Stimulated activated naive CD8-positive, alpha-beta T cell treated with anti-CD3 and anti-CD28 coated beads, Interleukin-15, Interleukin-2, amounts not matched to agents 100 ng/mL and 50 ng/mL, for 24 hours (primary cell): ENCODE data around the gene EDC4.
"Not testable (repeated sequence)": the region's sequence is repeated elsewhere in the genome, so short reads cannot be mapped to it uniquely, and the experiment has no call there.

Experiments used
- H3K27ac Mint-ChIP-seq: one replicate; pipeline ENCODE4 v1.8.0; 2021; ENCODE audit warnings: mild to moderate bottlenecking, mixed read lengths
- H3K27me3 Mint-ChIP-seq: one replicate; pipeline ENCODE4 v1.8.0; 2021; ENCODE audit warnings: mixed read lengths
- H3K36me3 Mint-ChIP-seq: one replicate; pipeline ENCODE4 v1.8.0; 2021; ENCODE audit warnings: low read depth, mixed read lengths
- H3K4me1 Mint-ChIP-seq: one replicate; pipeline ENCODE4 v1.8.0; 2021; ENCODE audit warnings: low read depth, mixed read lengths
- H3K4me3 Mint-ChIP-seq: one replicate; pipeline ENCODE4 v1.8.0; 2021; ENCODE audit warnings: mild to moderate bottlenecking, mixed read lengths
- H3K9me3 Mint-ChIP-seq: one replicate; pipeline ENCODE4 v1.8.0; 2021; ENCODE audit warnings: mixed read lengths

EDC4 gene, protein sequence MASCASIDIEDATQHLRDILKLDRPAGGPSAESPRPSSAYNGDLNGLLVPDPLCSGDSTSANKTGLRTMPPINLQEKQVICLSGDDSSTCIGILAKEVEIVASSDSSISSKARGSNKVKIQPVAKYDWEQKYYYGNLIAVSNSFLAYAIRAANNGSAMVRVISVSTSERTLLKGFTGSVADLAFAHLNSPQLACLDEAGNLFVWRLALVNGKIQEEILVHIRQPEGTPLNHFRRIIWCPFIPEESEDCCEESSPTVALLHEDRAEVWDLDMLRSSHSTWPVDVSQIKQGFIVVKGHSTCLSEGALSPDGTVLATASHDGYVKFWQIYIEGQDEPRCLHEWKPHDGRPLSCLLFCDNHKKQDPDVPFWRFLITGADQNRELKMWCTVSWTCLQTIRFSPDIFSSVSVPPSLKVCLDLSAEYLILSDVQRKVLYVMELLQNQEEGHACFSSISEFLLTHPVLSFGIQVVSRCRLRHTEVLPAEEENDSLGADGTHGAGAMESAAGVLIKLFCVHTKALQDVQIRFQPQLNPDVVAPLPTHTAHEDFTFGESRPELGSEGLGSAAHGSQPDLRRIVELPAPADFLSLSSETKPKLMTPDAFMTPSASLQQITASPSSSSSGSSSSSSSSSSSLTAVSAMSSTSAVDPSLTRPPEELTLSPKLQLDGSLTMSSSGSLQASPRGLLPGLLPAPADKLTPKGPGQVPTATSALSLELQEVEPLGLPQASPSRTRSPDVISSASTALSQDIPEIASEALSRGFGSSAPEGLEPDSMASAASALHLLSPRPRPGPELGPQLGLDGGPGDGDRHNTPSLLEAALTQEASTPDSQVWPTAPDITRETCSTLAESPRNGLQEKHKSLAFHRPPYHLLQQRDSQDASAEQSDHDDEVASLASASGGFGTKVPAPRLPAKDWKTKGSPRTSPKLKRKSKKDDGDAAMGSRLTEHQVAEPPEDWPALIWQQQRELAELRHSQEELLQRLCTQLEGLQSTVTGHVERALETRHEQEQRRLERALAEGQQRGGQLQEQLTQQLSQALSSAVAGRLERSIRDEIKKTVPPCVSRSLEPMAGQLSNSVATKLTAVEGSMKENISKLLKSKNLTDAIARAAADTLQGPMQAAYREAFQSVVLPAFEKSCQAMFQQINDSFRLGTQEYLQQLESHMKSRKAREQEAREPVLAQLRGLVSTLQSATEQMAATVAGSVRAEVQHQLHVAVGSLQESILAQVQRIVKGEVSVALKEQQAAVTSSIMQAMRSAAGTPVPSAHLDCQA (N-terminal part only)

DNA sequence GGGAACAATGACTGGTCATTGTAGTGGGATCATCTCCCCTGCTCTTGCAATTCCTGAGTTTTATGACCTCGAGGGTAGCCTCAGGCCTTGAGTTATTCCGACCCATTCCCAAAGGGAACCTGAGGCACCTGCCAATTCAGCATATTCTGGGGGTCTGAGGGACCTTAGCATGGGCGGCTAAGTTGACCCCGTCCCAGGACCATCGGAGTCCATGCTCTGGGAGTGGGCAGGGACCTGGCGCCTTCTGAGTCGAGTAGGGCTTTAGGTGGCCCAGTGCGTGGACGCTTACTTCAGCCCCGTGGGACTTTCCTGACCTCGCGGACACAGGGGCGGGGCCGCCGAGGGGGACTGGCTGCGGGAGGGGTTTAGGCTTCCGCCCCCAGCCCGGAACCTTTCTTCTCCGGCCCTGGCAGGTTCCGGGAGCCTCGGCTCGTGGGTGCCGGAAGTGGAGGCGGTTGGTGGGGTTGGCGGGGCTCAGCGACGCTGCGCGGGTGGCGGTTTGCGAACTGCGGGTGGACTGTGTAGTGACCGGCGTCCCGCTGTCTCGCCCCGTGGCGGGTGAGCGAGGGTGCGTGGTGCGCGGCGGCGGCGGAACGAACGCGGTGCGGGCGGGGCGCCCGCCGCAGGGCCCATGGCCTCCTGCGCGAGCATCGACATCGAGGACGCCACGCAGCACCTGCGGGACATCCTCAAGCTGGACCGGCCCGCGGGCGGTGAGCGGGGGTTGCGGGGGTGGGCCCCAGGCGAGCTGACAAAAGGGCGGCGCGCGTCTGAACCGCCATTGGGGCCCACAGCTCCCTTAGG lies at the start of gene EDC4:
Gene EDC4 (plus strand): TSS at position 422 of the 804 bp plus-strand sequence. CDS start 210 bp downstream, at position 632.
- Mint-ChIP-seq H3K27me3 (no peaks in the 10 kb centered on the region), H3K4me1 (peaks cover 26% of the 10 kb centered on the region), H3K27ac (peak within 1 kb of the TSS; percentile 77), H3K36me3 (peaks cover 38% of the 10 kb centered on the region), H3K9me3 (no peaks in the 10 kb centered on the region), H3K4me3 (peak within 1 kb of the TSS; percentile 87)

DNA sequence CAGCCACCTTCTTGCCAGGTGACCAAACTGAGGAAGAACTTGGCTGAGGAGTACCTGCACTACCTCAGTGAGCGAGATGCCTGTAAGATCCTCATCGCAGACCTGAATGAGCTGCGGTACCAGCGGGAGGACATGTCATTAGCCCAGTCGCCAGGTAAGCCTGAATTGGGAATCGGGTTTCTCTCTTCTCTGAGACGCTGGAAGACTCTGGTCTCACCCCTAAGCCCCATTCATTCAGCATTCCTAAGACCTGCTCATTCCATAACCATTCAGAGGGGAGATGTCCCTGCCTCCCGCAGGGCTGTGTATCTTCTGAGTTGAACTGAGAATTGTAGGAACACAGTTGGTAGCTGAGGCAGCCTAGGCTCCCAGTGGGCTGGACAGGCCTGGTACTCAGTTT lies 47.7 kb upstream of the EDC4 start:
- Mint-ChIP-seq H3K4me3 (no peak overlapping the region), H3K27ac (no peak overlapping the region), H3K27me3 (no peaks in the 10 kb centered on the region), H3K4me1 (no peaks in the 10 kb centered on the region), H3K36me3 (peaks cover 9% of the 10 kb centered on the region), H3K9me3 (no peaks in the 10 kb centered on the region)

GRCh38 chr16:67825906-67826305 lies 46.9 kb upstream of the EDC4 start:
- no peaks in the 10 kb centered on the region for H3K4me1 Mint-ChIP-seq
- H3K27ac Mint-ChIP-seq, result no peak overlapping the region
- H3K4me3 Mint-ChIP-seq, result no peak overlapping the region
- H3K9me3 Mint-ChIP-seq, result no peaks in the 10 kb centered on the region
- peaks cover 13% of the 10 kb centered on the region for H3K36me3 Mint-ChIP-seq
- H3K27me3 Mint-ChIP-seq, result no peaks in the 10 kb centered on the region

- H3K4me3 Mint-ChIP-seq, result no peak overlapping the region
- H3K9me3 Mint-ChIP-seq, result no peaks in the 10 kb centered on the region
- peaks cover 14% of the 10 kb centered on the region for H3K36me3 Mint-ChIP-seq
- no peaks in the 10 kb centered on the region for H3K27me3 Mint-ChIP-seq
- no peak overlapping the region for H3K27ac Mint-ChIP-seq
- peaks cover 9% of the 10 kb centered on the region for H3K4me1 Mint-ChIP-seq
Measured at GRCh38 chr16:67828651-67829050, 44.2 kb upstream of the EDC4 start.

DNA sequence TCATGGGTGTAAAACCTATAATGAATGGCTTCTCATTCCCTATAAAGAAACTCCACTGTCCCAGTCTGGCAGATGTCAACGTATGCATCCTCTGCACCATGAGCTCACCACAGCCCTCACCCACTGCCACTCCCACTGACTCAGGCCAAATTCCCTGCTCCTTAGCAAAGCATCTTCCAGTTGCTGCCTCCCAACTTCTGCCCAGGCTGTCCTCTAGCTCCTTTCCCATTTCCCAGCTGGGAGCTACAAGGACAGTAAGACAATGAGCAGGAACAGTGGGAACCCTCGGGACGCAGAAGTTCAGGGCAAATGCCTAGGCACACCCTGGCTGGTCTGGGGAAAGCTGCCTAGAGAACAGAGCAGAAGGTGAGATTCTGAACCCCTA lies 39.8 kb upstream of the EDC4 start:
- peak overlapping the region; percentile 87 for H3K4me3 Mint-ChIP-seq
- H3K4me1 Mint-ChIP-seq, result peaks cover 12% of the 10 kb centered on the region
- no peaks in the 10 kb centered on the region for H3K27me3 Mint-ChIP-seq
- peaks cover 11% of the 10 kb centered on the region for H3K36me3 Mint-ChIP-seq
- peak overlapping the region; percentile 36 for H3K27ac Mint-ChIP-seq
- no peaks in the 10 kb centered on the region for H3K9me3 Mint-ChIP-seq

- Mint-ChIP-seq H3K9me3 (no peaks in the 10 kb centered on the region), H3K27me3 (no peaks in the 10 kb centered on the region), H3K27ac (peak overlapping the region; percentile 72), H3K4me3 (peak overlapping the region; percentile 87), H3K36me3 (peaks cover 11% of the 10 kb centered on the region), H3K4me1 (peaks cover 12% of the 10 kb centered on the region)
Measured at GRCh38 chr16:67833415-67834241, 39.2 kb upstream of the EDC4 start.

GRCh38 chr16:67834242-67834614 lies 38.6 kb upstream of the EDC4 start:
- no peaks in the 10 kb centered on the region for H3K27me3 Mint-ChIP-seq
- peaks cover 12% of the 10 kb centered on the region for H3K4me1 Mint-ChIP-seq
- peak overlapping the region; percentile 72 for H3K27ac Mint-ChIP-seq
- H3K36me3 Mint-ChIP-seq, result peaks cover 11% of the 10 kb centered on the region
- peak overlapping the region; percentile 87 for H3K4me3 Mint-ChIP-seq
- H3K9me3 Mint-ChIP-seq, result no peaks in the 10 kb centered on the region

DNA sequence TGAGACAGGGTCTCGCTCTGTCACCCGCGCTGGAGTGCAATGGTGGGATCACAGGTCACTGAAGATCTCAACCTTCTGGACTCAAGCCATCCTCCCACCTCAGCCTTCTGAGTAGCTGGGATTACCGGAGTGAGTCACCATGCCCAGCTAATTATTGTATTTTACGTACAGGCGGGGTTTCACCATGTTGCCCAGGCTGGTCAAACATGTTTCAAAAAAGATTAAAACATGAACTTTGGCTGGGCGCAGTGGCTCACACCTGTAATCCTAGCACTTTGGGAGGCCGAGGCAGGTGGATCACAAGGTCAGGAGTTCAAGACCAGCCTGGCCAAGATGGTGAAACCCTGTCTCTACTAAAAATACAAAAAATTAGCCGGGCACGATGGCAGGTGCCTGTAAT lies 35.7 kb upstream of the EDC4 start:
- peaks cover 17% of the 10 kb centered on the region for H3K4me1 Mint-ChIP-seq
- H3K4me3 Mint-ChIP-seq, H3K27me3 Mint-ChIP-seq, H3K36me3 Mint-ChIP-seq, H3K9me3 Mint-ChIP-seq, H3K27ac Mint-ChIP-seq: not testable (repeated sequence)

DNA sequence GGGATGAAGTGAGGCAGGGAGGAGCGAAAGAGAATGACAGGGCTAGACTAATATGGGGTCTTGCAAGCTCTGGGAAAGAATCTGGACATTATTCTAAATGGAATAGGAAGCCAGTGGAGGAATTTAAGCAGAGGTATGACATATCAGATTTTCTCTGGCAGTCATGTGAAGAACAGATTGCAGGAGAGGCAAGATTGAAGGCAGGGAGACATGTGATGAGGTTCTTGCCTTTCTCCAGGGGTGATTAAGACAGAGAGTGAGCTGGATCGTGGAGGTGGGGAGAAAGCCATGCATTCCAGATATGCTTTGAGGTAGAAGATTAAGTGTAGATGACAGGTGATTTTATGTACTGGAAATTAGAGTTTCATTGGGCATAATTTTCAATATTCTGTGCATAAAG lies 35.0 kb upstream of the EDC4 start:
- no peaks in the 10 kb centered on the region for H3K36me3 Mint-ChIP-seq
- H3K27ac Mint-ChIP-seq, result no peak overlapping the region
- H3K9me3 Mint-ChIP-seq, result no peaks in the 10 kb centered on the region
- no peaks in the 10 kb centered on the region for H3K27me3 Mint-ChIP-seq
- no peak overlapping the region for H3K4me3 Mint-ChIP-seq
- H3K4me1 Mint-ChIP-seq, result peaks cover 12% of the 10 kb centered on the region

- peaks cover 3% of the 10 kb centered on the region for H3K36me3 Mint-ChIP-seq
- H3K4me3 Mint-ChIP-seq, result peak overlapping the region; percentile 89
- peaks cover 38% of the 10 kb centered on the region for H3K4me1 Mint-ChIP-seq
- peak overlapping the region; percentile 96 for H3K27ac Mint-ChIP-seq
- H3K9me3 Mint-ChIP-seq, result no peaks in the 10 kb centered on the region
- H3K27me3 Mint-ChIP-seq, result no peaks in the 10 kb centered on the region
Measured at GRCh38 chr16:67841198-67841815, 31.5 kb upstream of the EDC4 start.

- Mint-ChIP-seq H3K27ac (peak within 1 kb of the TSS; percentile 96), H3K4me3 (peak within 1 kb of the TSS; percentile 95), H3K9me3 (no peaks in the 10 kb centered on the region), H3K4me1 (peaks cover 38% of the 10 kb centered on the region), H3K36me3 (peaks cover 3% of the 10 kb centered on the region), H3K27me3 (no peaks in the 10 kb centered on the region)
Measured at GRCh38 chr16:67841816-67842508, 30.9 kb upstream of the EDC4 start, which contains the start of gene THAP11. Gene THAP11 (plus strand): TSS chr16:67842320. CDS start chr16:67842555, 235 bp downstream.

GRCh38 chr16:67842509-67843342 lies 30.1 kb upstream of the EDC4 start:
- no peaks in the 10 kb centered on the region for H3K27me3 Mint-ChIP-seq

More at GRCh38 chr16:67842509-67843342, 30.1 kb upstream of the EDC4 start:
- Mint-ChIP-seq H3K9me3 (no peaks in the 10 kb centered on the region), H3K27ac (peak overlapping the region; percentile 89), H3K4me3 (peak overlapping the region; percentile 95), H3K36me3 (peaks cover 3% of the 10 kb centered on the region), H3K4me1 (peaks cover 41% of the 10 kb centered on the region)
